Liver (tissue), 2 donors: ENCODE data around the gene MSMP.

ENCODE experiments used
- HNF4G ChIP-seq: IDR thresholded peaks from 2 replicates; pipeline ENCODE4 v1.6.1; 2016; ENCODE audit warnings: antibody characterized with exemption
- MAX ChIP-seq: IDR thresholded peaks from 2 replicates; pipeline ENCODE4 v1.6.1; 2016; ENCODE audit warnings: antibody characterized with exemption
- donor health status: healthy.

DNA sequence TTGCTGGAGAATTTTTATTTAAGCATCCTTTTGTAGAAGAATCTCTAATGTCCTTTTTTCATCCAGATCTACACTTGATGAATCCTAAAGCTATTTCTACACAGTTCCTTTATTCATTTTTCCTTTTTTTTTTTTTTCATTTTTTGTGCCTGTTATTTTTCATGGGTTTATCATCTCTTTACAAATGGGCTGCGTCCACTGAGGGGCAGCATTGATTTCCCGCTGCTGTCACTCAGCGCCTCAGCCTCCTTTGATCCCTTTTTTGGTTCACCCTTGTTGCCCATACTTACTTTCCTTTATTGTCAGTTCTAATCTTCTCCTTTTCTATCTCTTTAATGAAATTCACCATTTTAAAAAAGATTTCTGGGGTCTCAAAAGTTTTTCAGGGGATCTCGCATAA lies 5.7 kb upstream of the MSMP start:
- TF ChIP-seq MAX (no peak), HNF4G (no peak)
